Activated CD8-positive, alpha-beta memory T cell treated with anti-CD3 and anti-CD28 coated beads for 24 hours (primary cell): ENCODE data around the gene FOXP2.
"Not testable (repeated sequence)": the region's sequence is repeated elsewhere in the genome, so short reads cannot be mapped to it uniquely, and the experiment has no call there.

ENCODE experiments used
- DNase-seq: peaks from one replicate; pipeline ENCODE4 v3.0.0-alpha.2; 2020

Gene FOXP2

DNA sequence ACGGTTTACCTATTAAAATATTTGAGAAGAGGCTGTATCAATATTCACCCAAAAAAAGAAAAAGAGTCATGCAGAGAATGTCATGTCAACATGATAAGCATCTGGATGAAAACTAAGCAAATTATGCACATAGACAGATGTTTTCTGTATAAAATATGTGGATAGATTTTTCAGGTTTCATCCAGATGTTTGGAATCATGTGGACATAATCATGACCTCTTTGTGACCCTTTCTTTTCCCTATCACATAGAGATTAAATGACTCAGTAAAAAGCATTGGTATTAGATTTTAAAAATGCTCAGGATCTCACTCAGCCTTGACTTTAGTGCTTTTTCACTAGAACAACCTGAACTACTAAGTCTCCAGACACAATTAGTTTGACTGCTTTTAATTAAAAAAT is 90.0 kb downstream of the FOXP2 start:
- DNase-seq, result no peak

GRCh38 chr7:114507381-114507780 is 92.8 kb downstream of the FOXP2 start:
- no peak for DNase-seq

- DNase-seq, result no peak
Observed at GRCh38 chr7:114508086-114508485, 93.5 kb downstream of the FOXP2 start.

GRCh38 chr7:114510824-114511223 is 96.2 kb downstream of the FOXP2 start:
- not testable (repeated sequence) for DNase-seq

- no peak for DNase-seq
Observed at GRCh38 chr7:114519240-114519639, 104.6 kb downstream of the FOXP2 start.

- DNase-seq, result no peak
Observed at GRCh38 chr7:114522081-114522480, 107.5 kb downstream of the FOXP2 start.

DNA sequence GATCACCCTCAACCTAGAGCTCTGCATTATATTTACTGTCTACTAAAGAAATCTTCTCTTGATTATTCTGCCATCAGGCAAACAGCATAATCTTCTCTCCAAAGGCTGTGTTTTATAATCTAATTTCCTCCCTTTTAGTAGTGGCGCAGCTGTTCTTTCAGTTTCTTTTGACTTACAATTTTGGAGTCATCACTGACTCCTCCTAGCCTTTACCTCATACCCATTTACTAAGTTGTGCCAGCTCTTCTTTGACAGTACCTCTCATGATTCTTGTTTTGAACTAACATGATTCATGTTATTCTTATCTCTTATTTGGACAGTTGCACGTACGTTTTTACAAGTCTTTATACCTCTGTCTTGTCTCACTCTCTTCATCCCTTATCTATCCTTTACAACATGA is 113.0 kb downstream of the FOXP2 start:
- no peak for DNase-seq

GRCh38 chr7:114530057-114530611 is 115.5 kb downstream of the FOXP2 start:
- DNase-seq, result no peak

DNA sequence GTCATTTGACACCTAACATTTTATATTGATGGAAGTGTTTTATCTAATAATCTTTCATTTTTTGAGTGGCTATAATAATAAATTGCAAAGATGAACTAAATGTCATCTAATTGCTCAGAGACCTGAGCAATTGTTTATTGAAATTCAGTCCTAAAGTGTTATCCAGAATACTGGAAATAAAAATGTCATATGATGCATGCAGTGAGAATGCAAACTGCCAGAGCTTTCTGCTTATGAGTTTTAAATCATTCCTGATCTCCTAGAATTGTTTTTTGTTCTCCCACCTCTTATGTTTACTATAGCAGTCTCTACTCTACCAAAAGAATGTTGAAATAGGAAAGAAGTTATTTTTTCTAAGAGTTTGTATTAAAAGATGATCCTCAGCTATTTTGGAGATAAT is 116.7 kb downstream of the FOXP2 start:
- no peak for DNase-seq

DNA sequence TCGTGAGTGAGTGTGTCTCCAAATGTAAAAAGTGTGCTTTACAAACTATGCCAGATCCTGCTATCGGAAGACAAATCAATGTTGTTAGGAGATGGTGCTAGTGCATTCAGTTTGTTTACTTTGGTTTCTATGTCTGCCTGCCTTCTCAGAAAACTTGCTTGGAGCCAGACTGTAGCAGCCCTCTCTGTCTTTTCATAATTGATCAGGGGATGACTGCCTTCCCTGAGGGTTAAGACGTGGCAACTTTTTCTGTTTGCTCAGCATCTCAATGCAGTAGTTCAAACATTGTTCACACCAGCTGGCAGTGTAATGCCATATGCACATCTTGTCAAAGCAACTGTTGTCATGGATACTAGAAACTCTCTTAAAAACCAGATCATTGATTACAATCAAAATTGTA is 118.5 kb downstream of the FOXP2 start:
- DNase-seq, result no peak

DNA sequence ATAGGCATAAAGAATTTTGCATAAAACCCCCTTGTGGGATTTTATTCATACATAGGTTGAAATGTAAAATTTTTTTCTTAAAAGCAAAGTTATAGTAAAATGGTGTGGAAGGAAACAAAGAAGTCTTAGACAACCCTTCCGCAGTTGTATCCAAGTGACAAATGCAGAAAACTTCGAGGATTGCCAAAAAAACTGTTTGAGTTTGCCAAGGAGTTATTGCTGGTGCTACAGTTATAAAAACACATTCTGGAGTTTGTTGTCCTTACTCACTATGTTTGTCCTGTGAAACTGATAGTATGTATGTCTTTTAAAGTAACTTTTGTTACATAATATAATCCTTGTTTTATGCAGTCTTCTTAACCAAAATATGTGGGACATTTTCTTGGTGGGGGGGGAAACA is 120.3 kb downstream of the FOXP2 start:
- no peak for DNase-seq

DNA sequence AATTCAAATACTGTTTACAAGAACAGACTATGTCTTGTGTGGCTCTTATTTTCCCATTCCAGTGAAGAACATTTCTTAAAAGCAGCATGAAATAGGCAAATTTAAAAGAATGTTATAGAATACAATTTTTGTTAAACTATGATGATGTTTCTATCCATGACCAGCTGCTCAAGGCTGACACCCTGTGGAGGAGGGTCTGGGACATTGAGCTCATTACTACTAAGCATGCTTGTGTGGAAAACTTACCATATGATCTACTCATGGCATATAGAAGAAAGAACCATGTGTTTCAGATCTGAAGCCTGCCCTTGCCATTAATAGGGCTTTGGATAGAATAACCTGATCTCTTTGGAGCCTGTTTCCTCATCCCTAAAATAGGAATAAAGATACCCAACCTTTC is 125.0 kb downstream of the FOXP2 start:
- no peak for DNase-seq

GRCh38 chr7:114540291-114540690 is 125.7 kb downstream of the FOXP2 start:
- no peak for DNase-seq

DNA sequence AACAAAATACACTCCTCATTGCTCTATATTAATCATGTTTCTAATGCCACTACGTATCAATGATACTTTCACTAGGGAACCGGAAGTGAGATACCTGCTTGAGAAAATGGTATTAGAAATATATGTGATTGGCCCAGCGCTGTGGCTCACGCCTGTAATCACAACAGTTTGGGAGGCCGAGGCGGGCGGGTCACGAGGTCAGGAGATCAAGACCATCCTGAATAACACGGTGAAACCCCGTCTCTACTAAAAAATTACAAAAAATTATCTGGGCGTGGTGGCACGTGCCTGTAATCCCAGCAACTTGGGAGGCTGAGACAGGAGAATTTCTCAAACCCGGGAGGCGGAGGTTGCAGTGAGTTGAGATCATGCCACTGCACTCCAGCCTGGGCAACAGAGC is 132.7 kb downstream of the FOXP2 start:
- DNase-seq, result not testable (repeated sequence)

DNA sequence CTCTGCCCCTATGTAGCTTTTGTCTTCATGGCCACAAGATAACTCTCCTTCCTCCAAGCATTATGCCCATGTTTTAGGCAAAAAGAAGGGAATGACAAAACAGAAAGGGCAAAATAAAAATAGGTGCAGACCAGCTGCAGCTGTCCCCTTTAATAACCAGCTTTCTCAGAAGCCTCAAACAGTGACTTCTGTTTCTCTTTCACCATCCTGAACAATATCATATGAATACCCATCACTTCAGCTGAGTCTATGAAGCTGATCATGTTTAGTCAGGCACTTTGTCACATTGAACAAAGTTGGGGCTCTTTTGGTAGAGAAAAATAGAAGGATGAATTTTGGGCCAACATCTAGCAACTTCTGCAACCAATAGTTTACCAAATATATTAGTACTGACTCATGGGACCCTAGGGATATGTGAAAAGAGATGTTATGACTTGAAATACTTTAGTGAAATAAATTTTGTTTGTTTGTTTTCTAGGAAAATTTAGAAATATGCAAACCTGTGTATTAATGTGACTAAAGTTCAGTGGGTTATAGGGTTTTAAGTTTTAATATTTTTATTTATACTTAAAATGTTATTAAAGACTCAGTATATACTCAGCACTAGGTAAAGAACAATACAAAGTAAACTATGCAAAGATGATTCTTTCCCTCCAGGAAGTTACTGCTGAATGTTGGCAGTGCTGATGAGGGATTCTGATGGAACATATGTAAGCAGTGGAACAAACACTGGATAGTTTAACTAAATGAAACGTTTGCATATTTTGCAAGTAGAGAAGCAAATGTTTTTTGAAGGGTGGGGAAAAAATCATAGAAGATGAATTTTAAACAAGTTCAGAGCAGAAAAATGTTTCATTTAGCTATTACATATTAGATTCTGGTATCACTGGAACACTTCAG is 133.7 kb downstream of the FOXP2 start:
- no peak for DNase-seq

DNA sequence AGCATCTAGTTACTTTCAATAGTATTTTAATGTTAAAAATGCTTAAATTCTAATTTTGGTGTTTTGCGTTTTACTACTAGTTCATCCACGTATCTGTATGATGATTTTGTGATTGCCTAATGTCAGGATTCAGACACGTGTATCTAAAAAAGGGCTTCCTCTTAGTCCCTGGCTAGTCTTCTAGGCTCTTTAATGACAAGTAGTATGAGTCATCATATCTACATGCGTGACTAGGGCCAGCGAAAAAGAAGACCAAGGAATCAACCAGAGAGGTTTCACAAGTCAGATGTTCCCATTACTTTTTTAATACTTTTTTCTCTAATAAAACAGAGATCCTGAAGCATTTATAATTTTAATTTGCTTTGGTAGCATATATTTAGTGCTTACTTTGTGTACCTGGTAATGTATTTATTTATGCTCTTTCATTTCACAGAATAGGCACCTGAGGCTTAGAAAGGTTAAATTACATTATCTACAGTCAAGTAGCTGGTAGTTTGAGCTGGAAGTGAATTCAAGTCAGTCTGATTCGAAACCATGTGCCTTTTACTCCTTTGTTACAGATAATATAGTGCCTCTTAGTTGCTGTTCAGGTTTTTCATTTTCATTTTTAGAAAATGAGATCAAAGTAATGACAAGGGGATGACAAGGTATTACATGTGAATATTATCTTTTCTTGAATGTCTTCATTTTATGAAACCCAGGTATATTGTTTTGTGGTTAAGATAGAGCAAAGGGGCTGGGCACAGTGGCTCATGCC is 140.3 kb downstream of the FOXP2 start:
- DNase-seq, result no peak

DNA sequence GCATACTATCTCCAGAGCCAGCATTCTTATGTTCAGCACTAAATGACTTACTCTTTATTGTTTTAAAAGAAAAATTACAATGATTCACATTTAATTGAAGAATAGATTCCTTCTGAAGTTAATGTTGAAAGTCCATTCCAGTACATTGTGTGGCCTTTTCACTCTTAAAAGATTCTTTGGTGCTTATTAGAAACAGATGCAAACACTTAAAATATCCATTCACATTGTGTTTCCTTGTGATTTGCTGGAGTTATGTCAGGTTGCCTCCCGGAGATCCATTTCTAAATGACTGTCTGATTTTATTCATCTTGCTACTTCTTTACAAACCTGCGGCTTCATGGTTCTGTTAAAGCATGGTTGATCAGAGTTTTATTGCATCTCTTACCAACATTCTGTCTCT is 152.8 kb downstream of the FOXP2 start:
- DNase-seq, result no peak

GRCh38 chr7:114569220-114569619 is 154.6 kb downstream of the FOXP2 start:
- no peak for DNase-seq

GRCh38 chr7:114574384-114574783 is 159.8 kb downstream of the FOXP2 start:
- DNase-seq, result no peak

- DNase-seq, result no peak
Observed at GRCh38 chr7:114575098-114575497, 160.5 kb downstream of the FOXP2 start.

GRCh38 chr7:114580963-114581362 is 166.3 kb downstream of the FOXP2 start:
- not testable (repeated sequence) for DNase-seq

DNA sequence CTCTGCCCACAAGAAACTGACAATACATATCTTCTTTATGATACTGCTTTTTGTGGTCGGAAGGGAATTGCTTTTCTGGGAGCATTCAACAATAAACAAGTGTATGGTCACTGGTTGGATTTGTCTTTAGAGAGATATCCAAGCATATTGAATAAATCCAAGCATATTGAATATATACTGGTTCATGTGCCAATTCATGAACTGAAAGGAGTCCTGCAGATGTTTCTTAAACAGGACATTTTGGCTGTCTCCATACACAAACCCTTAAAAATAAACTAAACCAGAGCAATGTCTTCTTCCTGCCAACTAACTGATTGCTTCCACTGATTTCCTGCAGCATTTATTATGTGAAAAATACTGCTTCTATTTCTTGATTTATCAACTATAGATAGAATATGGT is 173.9 kb downstream of the FOXP2 start:
- no peak for DNase-seq

GRCh38 chr7:114589436-114589835 is 174.8 kb downstream of the FOXP2 start:
- DNase-seq, result no peak

GRCh38 chr7:114590298-114590697 is 175.7 kb downstream of the FOXP2 start:
- no peak for DNase-seq
